ENCODE measurements around the gene LPCAT3.

Gene LPCAT3

DNA sequence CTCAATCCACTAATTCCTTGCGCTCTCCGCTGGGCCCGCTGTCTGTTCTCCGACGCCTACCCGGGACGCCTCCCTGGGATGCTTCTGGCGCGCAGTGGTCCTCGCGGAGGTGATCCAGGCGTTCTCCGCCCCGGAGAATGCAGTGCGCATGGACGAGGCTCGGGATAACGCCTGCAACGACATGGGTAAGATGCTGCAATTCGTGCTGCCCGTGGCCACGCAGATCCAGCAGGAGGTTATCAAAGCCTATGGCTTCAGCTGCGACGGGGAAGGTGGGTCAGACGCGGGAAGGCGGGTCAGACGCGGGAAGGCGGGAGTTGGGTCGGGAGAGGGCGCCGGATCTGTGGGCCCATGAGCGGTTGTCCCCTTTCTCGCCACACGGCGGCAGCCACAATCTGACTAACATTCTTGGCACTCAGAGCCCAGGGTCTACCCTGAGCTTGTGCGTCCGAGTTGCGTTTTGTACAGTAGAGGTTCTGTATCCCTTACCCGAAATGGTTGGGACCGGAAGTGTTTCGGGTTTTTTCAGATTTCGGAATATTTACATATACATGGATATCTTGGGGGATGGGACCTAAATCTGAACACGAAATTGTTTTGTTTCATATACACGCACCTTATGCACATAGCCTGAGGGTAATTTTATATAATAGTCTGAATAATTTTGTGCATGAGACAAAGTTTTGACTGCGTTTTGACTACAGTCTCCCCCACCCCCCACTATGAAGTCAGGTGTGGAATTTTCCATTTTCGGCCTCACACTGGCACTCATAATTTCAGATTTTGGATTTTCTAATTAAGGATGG lies 73.7 kb downstream of the LPCAT3 start:
- Histone ChIP-seq H3K27me3 (replicated peaks; ENCODE audit: control insufficient read depth, insufficient read depth, low read length) (no peaks in the 10 kb centered on the region), H3K36me3 (ENCODE audit: control insufficient read depth, insufficient read depth, low read length) (no peaks in the 10 kb centered on the region), H3K4me3 (replicated peaks; ENCODE audit: low read depth, low read length) (peak overlapping the region; percentile 72)
- TF ChIP-seq, protein P1, sequence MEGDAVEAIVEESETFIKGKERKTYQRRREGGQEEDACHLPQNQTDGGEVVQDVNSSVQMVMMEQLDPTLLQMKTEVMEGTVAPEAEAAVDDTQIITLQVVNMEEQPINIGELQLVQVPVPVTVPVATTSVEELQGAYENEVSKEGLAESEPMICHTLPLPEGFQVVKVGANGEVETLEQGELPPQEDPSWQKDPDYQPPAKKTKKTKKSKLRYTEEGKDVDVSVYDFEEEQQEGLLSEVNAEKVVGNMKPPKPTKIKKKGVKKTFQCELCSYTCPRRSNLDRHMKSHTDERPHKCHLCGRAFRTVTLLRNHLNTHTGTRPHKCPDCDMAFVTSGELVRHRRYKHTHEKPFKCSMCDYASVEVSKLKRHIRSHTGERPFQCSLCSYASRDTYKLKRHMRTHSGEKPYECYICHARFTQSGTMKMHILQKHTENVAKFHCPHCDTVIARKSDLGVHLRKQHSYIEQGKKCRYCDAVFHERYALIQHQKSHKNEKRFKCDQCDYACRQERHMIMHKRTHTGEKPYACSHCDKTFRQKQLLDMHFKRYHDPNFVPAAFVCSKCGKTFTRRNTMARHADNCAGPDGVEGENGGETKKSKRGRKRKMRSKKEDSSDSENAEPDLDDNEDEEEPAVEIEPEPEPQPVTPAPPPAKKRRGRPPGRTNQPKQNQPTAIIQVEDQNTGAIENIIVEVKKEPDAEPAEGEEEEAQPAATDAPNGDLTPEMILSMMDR (IDR thresholded peaks at IDR 0.05; ENCODE audit: insufficient read depth, low read length, poor library complexity, severe bottlenecking) = peak; percentile 95
- no peak for DNase-seq (ENCODE audit: extremely low read depth, insufficient read length)

DNA sequence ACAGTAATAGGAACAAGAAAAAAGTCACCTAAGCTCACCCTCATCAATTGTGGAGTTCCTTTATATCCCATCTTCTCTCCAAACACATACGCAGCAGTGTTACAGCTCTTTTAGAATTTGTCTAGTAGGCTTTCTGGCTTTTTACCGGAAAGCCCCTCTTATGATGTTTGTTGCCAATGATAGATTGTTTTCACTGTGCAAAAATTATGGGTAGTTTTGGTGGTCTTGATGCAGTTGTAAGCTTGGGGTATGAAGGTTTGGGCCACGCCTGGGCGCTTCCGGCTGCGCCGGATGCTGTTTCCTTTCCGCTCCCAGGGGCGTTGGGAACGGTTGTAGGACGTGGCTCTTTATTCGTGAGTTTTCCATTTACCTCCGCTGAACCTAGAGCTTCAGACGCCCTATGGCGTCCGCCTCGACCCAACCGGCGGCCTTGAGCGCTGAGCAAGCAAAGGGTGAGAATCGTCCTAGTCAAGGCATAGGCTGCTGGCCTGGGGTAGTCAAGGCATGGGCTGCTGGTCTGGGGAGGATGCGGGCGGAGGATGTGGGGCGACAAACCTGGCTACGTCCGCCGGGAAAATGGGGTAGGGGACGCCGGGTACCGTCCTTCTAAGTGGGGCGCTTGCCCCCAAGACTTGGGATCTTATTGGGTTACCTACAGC lies 74.4 kb downstream of the LPCAT3 start, which contains the start of the genes C12orf57 and RNU7-1:
C12orf57 (plus strand) TSS at position 301 of the 659 bp plus-strand sequence; CDS start at position 401, 100 bp downstream.
RNU7-1 (plus strand) TSS at position 95 of the 659 bp plus-strand sequence.
- TF ChIP-seq, protein P1 (IDR thresholded peaks at IDR 0.05; ENCODE audit: insufficient read depth, low read length, poor library complexity, severe bottlenecking) = no peak
- DNase-seq (ENCODE audit: extremely low read depth, insufficient read length) = peak; percentile 98
- peak within 1 kb of the TSS; percentile 72 for H3K4me3 ChIP-seq (replicated peaks; ENCODE audit: low read depth, low read length)
- no peaks in the 10 kb centered on the region for H3K27me3 ChIP-seq (replicated peaks; ENCODE audit: control insufficient read depth, insufficient read depth, low read length)
- no peaks in the 10 kb centered on the region; the same call in 1 of the 2 replicates for H3K36me3 ChIP-seq (ENCODE audit: control insufficient read depth, insufficient read depth, low read length)

DNA sequence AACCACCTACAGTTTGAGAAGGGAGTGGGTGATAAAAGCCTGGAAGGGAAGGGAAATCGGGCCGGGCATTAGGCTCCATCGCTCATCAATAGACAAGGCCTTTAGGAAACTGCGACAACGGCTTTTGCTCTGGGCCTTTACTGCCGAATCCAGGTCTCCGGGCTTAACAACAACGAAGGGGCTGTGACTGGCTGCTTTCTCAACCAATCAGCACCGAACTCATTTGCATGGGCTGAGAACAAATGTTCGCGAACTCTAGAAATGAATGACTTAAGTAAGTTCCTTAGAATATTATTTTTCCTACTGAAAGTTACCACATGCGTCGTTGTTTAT lies 74.9 kb downstream of the LPCAT3 start:
- H3K27me3 ChIP-seq (replicated peaks; ENCODE audit: control insufficient read depth, insufficient read depth, low read length) = no peaks in the 10 kb centered on the region
- no peak for DNase-seq (ENCODE audit: extremely low read depth, insufficient read length)
- peak overlapping the region; percentile 72 for H3K4me3 ChIP-seq (replicated peaks; ENCODE audit: low read depth, low read length)
- TF ChIP-seq, protein P1 (IDR thresholded peaks at IDR 0.05; ENCODE audit: insufficient read depth, low read length, poor library complexity, severe bottlenecking) = no peak
- no peaks in the 10 kb centered on the region; the same call in 1 of the 2 replicates for H3K36me3 ChIP-seq (ENCODE audit: control insufficient read depth, insufficient read depth, low read length)

DNA sequence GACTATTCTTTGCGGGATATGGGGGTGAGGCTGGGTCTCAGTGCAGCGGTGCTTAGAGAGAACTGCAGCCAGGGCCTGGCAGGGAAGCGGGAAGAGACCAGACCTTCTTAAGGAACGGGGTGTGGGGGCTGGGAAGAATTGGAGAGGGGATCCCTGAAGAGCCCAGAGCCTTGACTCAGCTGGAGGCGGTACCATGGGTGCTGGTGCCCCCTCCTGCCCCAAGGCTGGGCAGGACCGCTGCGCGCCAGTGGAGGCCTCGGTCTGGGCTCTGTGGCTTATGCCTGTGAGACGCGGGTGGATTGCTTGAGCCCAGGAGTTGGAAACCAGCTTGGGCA lies 76.0 kb downstream of the LPCAT3 start:
- no peak for DNase-seq (ENCODE audit: extremely low read depth, insufficient read length)
- H3K27me3 ChIP-seq (replicated peaks; ENCODE audit: control insufficient read depth, insufficient read depth, low read length) = no peaks in the 10 kb centered on the region
- no peak overlapping the region for H3K4me3 ChIP-seq (replicated peaks; ENCODE audit: low read depth, low read length)
- TF ChIP-seq, protein P1 (IDR thresholded peaks at IDR 0.05; ENCODE audit: insufficient read depth, low read length, poor library complexity, severe bottlenecking) = no peak
- H3K36me3 ChIP-seq (ENCODE audit: control insufficient read depth, insufficient read depth, low read length) = no peaks in the 10 kb centered on the region; the same call in 1 of the 2 replicates

DNA sequence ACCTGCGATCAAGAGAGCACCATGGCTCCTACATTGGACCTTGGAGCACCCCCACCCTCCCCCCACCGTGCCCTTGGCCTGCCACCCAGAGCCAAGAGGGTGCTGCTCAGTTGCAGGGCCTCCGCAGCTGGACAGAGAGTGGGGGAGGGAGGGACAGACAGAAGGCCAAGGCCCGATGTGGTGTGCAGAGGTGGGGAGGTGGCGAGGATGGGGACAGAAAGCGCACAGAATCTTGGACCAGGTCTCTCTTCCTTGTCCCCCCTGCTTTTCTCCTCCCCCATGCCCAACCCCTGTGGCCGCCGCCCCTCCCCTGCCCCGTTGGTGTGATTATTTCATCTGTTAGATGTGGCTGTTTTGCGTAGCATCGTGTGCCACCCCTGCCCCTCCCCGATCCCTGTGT lies 76.5 kb downstream of the LPCAT3 start:
- TF ChIP-seq, protein P1 (IDR thresholded peaks at IDR 0.05; ENCODE audit: insufficient read depth, low read length, poor library complexity, severe bottlenecking) = no peak
- DNase-seq (ENCODE audit: extremely low read depth, insufficient read length) = no peak
- H3K4me3 ChIP-seq (replicated peaks; ENCODE audit: low read depth, low read length) = no peak overlapping the region

More for the DNA sequence above, 76.5 kb downstream of the LPCAT3 start:
- no peaks in the 10 kb centered on the region; the same call in 1 of the 2 replicates for H3K36me3 ChIP-seq (ENCODE audit: control insufficient read depth, insufficient read depth, low read length)
- no peaks in the 10 kb centered on the region for H3K27me3 ChIP-seq (replicated peaks; ENCODE audit: control insufficient read depth, insufficient read depth, low read length)
